Stimulated activated naive CD4-positive, alpha-beta T cell (primary cell): ENCODE data around the gene WBP1L.
"Not testable (repeated sequence)": the region's sequence is repeated elsewhere in the genome, so short reads cannot be mapped to it uniquely, and the experiment has no call there.

Source experiments
- DNase-seq, 6 experiments: peaks; one replicate each; lab custom pipeline; 2025; lab: John Stamatoyannopoulos, UW

Gene WBP1L

GRCh38 chr10:102838276-102838927 lies 94.7 kb downstream of the WBP1L start:
- not testable (repeated sequence) for DNase-seq

GRCh38 chr10:102841827-102842345 lies 98.1 kb downstream of the WBP1L start:
- DNase-seq, result no peak

GRCh38 chr10:102843139-102843538 lies 99.4 kb downstream of the WBP1L start:
- DNase-seq, result not testable (repeated sequence)

- not testable (repeated sequence) for DNase-seq
Observed at GRCh38 chr10:102844190-102844776, 100.5 kb downstream of the WBP1L start.

GRCh38 chr10:102845352-102845902 lies 101.7 kb downstream of the WBP1L start:
- DNase-seq, result no peak

- no peak for DNase-seq
Observed at GRCh38 chr10:102850025-102850518, 106.3 kb downstream of the WBP1L start.

- not testable (repeated sequence) for DNase-seq
Observed at GRCh38 chr10:102853237-102853636, 109.5 kb downstream of the WBP1L start.

- not testable (repeated sequence) for DNase-seq
Observed at GRCh38 chr10:102855731-102856436, 112.1 kb downstream of the WBP1L start.

GRCh38 chr10:102856758-102857424 lies 113.1 kb downstream of the WBP1L start:
- no peak for DNase-seq

GRCh38 chr10:102859911-102860310 lies 116.2 kb downstream of the WBP1L start:
- no peak for DNase-seq

- no peak for DNase-seq
Observed at GRCh38 chr10:102863660-102864059, 119.9 kb downstream of the WBP1L start.

- DNase-seq, result no peak
Observed at GRCh38 chr10:102865620-102866019, 121.9 kb downstream of the WBP1L start.
